SK-N-SH (cell line): ENCODE measurements around the gene KIF2A. TPM values are rescaled to one million over a fixed set of nuclear protein-coding genes. Genes with fewer than 3 reads are reported as not detected.

Source experiments
- CTCF ChIA-PET: fragments of 300-600, 350-600 bp; formaldehyde crosslinking; extraction: SDS; loops from one replicate; lab custom pipeline; 2021; lab: Yijun Ruan, JAX
- POLR2A ChIA-PET: fragments of 350-600 bp; sonication (Branson Sonifier 250); formaldehyde crosslinking; extraction: SDS; loops from one replicate; lab custom pipeline; 2020; ENCODE audit warnings: antibody characterized with exemption, inconsistent platforms; lab: Yijun Ruan, JAX
- DNase-seq: peaks from one replicate; pipeline ENCODE4 v3.0.0; 2012
- H2AFZ ChIP-seq: fragments of 200-600 bp; sonication (generic); 2 replicates; pipeline ENCODE4 v1.8.1; 2016; ENCODE audit warnings: antibody characterized with exemption, mild to moderate bottlenecking, low read depth
- H3F3A ChIP-seq: fragments of 200-600 bp; sonication (generic); replicated peaks from 2 replicates; pipeline ENCODE3; 2016; ENCODE audit warnings: antibody characterized with exemption, mild to moderate bottlenecking; ENCODE audit not compliant: insufficient read depth
- H3K27ac ChIP-seq, 2 experiments: fragments of 200-500 bp in 1 of 2; fragments of 200-600 bp in 1 of 2; sonication (Bioruptor generic) in 1 of 2; sonication (generic), shearing (Covaris generic) in 1 of 2; 2 replicates each; pipeline versions ENCODE4 v1.5.1 to v1.6.1; 2014 to 2016; ENCODE audit warnings: low read depth in 2 of 2, inconsistent platforms in 1 of 2, low read length in 1 of 2, mild to moderate bottlenecking in 1 of 2, mixed read lengths in 1 of 2
- H3K27me3 ChIP-seq: fragments of 200-600 bp; sonication (generic), shearing (Covaris generic); 2 replicates; pipeline ENCODE4 v1.6.1; 2016; ENCODE audit warnings: mixed run types; ENCODE audit not compliant: insufficient read depth
- H3K36me3 ChIP-seq, 2 experiments: fragments of 200-500 bp in 1 of 2; fragments of 200-600 bp in 1 of 2; sonication (Bioruptor generic) in 1 of 2; sonication (generic) in 1 of 2; replicated peaks in 1 of 2; 2 replicates each; pipeline versions ENCODE3 to v1.5.1; 2014 to 2016; ENCODE audit warnings: low read length in 1 of 2, mild to moderate bottlenecking in 1 of 2; ENCODE audit not compliant: insufficient read depth in 2 of 2, control insufficient read depth in 1 of 2
- H3K4me1 ChIP-seq, 2 experiments: fragments of 200-500 bp in 1 of 2; fragments of 200-600 bp in 1 of 2; sonication (Bioruptor generic) in 1 of 2; sonication (generic), shearing (Covaris generic) in 1 of 2; 2 replicates each; pipeline versions ENCODE4 v1.5.1 to v1.6.1; 2014 to 2016; ENCODE audit warnings: low read depth in 1 of 2, low read length in 1 of 2, mixed run types in 1 of 2; ENCODE audit not compliant: insufficient read depth in 2 of 2, control insufficient read depth in 1 of 2
- H3K4me2 ChIP-seq: fragments of 200-600 bp; sonication (generic), shearing (Covaris generic); 2 replicates; pipeline ENCODE4 v1.6.1; 2017; ENCODE audit warnings: mixed run types
- H3K4me3 ChIP-seq, 2 experiments: fragments of 200-500 bp in 1 of 2; fragments of 200-600 bp in 1 of 2; sonication (Bioruptor generic) in 1 of 2; sonication (generic), shearing (Covaris generic) in 1 of 2; 2 replicates each; pipeline versions ENCODE4 v1.5.1 to v1.8.1; 2014 to 2016; ENCODE audit warnings: low read depth in 2 of 2, inconsistent platforms in 1 of 2, low read length in 1 of 2, mild to moderate bottlenecking in 1 of 2, mixed read lengths in 1 of 2, moderate library complexity in 1 of 2
- H3K79me2 ChIP-seq: fragments of 200-600 bp; sonication (generic); 2 replicates; pipeline ENCODE4 v1.8.1; 2017; ENCODE audit warnings: mild to moderate bottlenecking; ENCODE audit not compliant: insufficient read depth
- H3K9ac ChIP-seq: fragments of 200-600 bp; sonication (generic); 2 replicates; pipeline ENCODE4 v1.6.1; 2017; ENCODE audit warnings: mixed run types
- H3K9me2 ChIP-seq: fragments of 200-600 bp; sonication (generic); 2 replicates; pipeline ENCODE4 v1.6.1; 2017; ENCODE audit warnings: mixed run types
- H3K9me3 ChIP-seq: fragments of 200-600 bp; sonication (generic); 2 replicates; pipeline ENCODE4 v1.6.1; 2017; ENCODE audit warnings: mixed run types, mild to moderate bottlenecking, moderate library complexity
- H4K20me1 ChIP-seq: fragments of 200-600 bp; sonication (generic); 2 replicates; pipeline ENCODE4 v1.6.1; 2017; ENCODE audit warnings: mild to moderate bottlenecking, mixed run types; ENCODE audit not compliant: insufficient read depth
- CHD2 ChIP-seq: fragments of 150-350 bp; IDR thresholded peaks from 2 replicates; pipeline ENCODE4 v1.6.1; 2018; ENCODE audit warnings: low read length; ENCODE audit not compliant: partially characterized antibody
- ELF1 ChIP-seq: IDR thresholded peaks from 2 replicates; pipeline ENCODE4 v1.4.0; 2012
- EP300 ChIP-seq, 2 experiments: IDR thresholded peaks; 2 replicates each; pipeline versions ENCODE4 v1.4.0 to v1.6.1; 2012; ENCODE audit warnings: borderline replicate concordance in 1 of 2, low read depth in 1 of 2, low read length in 1 of 2
- GABPA ChIP-seq: IDR thresholded peaks from 2 replicates; pipeline ENCODE4 v1.4.0; 2012; ENCODE audit warnings: low read depth, mild to moderate bottlenecking
- GATA2 ChIP-seq: sonication (generic); formaldehyde crosslinking; IDR thresholded peaks from 2 replicates; pipeline ENCODE4 v1.5.0; 2020; ENCODE audit warnings: mild to moderate bottlenecking, missing genetic modification reagents
- JUND ChIP-seq: IDR thresholded peaks from 2 replicates; pipeline ENCODE4 v1.4.0; 2012
- NFIC ChIP-seq: IDR thresholded peaks from 2 replicates; pipeline ENCODE4 v1.4.0; 2012; ENCODE audit warnings: borderline replicate concordance
- NRF1 ChIP-seq: IDR thresholded peaks from 2 replicates; pipeline ENCODE4 v1.6.1; 2012; ENCODE audit warnings: low read depth, mild to moderate bottlenecking, low read length
- RFX5 ChIP-seq: IDR thresholded peaks from 2 replicates; pipeline ENCODE4 v1.6.1; 2012; ENCODE audit warnings: mild to moderate bottlenecking, improper control_type of control experiment, low read length
- TAF1 ChIP-seq: IDR thresholded peaks from 2 replicates; pipeline ENCODE4 v1.6.1; 2012; ENCODE audit warnings: low read depth, mild to moderate bottlenecking, low read length, moderate library complexity, borderline replicate concordance
- TEAD4 ChIP-seq: IDR thresholded peaks from 2 replicates; pipeline ENCODE4 v1.4.0; 2012; ENCODE audit warnings: mild to moderate bottlenecking, borderline replicate concordance; ENCODE audit not compliant: insufficient read depth
- YY1 ChIP-seq: IDR thresholded peaks from 2 replicates; pipeline ENCODE4 v1.4.0; 2012; ENCODE audit warnings: low read depth, mild to moderate bottlenecking
- WGBS: methylation state at CpG from one replicate; pipeline ENCODE4 v1.1.6; 2017; ENCODE audit warnings: low lambda C conversion rate; 5-methylcytosine and 5-hydroxymethylcytosine counted together
- polyA plus RNA-seq, 3 experiments: library from polyadenylated mRNA; depleted of rRNA; stranded (reverse); fragments of >200 nt; gene quantifications; 2 replicates each; pipeline ENCODE4 v1.2.3, GENCODE V29; 2012
- TF ChIP-seq, protein P1 (sequence below): IDR thresholded peaks from 2 replicates; pipeline ENCODE4 v1.4.0; 2012; ENCODE audit warnings: low read depth, borderline replicate concordance
- TF ChIP-seq, protein P2 (sequence below): IDR thresholded peaks from 2 replicates; pipeline ENCODE4 v1.4.0; 2012; ENCODE audit warnings: low read depth, borderline replicate concordance
- TF ChIP-seq, protein P3 (sequence below): fragments of 150-350 bp; IDR thresholded peaks from 2 replicates; pipeline ENCODE4 v1.6.1; 2016; ENCODE audit warnings: mild to moderate bottlenecking, low read depth, low read length
- TF ChIP-seq, protein P4 (sequence below): fragments of 150-350 bp; IDR thresholded peaks from 2 replicates; pipeline ENCODE4 v1.6.1; 2017; ENCODE audit warnings: antibody characterized with exemption, low read length, low read depth, borderline replicate concordance

KIF2A gene
- polyA plus RNA-seq, 1 of the 3 experiments (the other 2 are of a cell fraction): 14.3 TPM

DNA sequence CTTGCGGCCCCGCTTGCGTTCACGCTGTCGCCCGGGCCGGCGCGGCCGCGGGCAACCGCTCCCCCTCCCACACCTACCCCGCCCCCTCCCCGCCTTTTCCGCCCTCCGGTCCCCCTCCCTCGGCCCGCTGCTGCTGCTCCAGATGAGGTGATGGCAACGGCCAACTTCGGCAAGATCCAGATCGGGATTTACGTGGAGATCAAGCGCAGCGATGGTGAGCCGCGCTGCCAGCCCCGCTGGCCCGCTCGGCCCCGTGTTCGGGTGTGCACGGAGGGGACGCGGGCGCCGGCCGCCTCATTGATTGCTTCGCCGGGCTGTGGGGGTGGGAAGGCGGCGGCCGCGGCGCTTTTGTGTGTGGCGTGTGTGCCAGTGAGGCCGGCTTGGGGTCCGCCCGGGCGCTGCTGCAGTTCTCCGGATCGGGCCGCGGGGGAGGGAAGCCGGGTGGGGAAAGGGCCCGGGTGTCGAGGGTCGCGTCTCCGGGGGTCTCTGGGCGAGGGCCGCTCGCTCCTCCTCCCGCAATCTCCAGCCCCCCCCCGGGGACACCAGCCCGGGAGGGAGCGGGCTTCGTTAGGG, 403 bp downstream of the KIF2A start:
- Histone ChIP-seq H3K9me3 (no peaks in the 10 kb centered on the region), H3K79me2 (peaks cover 52% of the 10 kb centered on the region), H3F3A (no peaks in the 10 kb centered on the region), H3K36me3 (peaks cover 2 to 3% of the 10 kb centered on the region in 2 experiments), H3K27me3 (no peaks in the 10 kb centered on the region), H3K9me2 (no peaks in the 10 kb centered on the region), H3K9ac (peak overlapping the region; percentile 90), H3K4me3 (peak overlapping the region; percentile 75 to 93), H4K20me1 (peaks cover 45% of the 10 kb centered on the region), H3K4me2 (peak overlapping the region; percentile 97), H3K27ac (peak overlapping the region; percentile 82 to 93), H3K4me1 (peaks cover 11 to 14% of the 10 kb centered on the region in 2 experiments; a peak in 3 of 4 replicates), H2AFZ (peak overlapping the region; percentile 90; the same call in 1 of the 2 replicates)
- CTCF ChIA-PET: interaction anchor here (1.1 to 1.4 kb wide), 3 partner anchors 19 to 1347 kb away, joined by 3 to 9 read pairs (median 4); partner anchors contain the start of gene DIMT1
- POLR2A ChIA-PET: interaction anchor here (1.0 to 1.2 kb wide), 2 partner anchors 97 to 99 kb away, joined by 3 to 6 read pairs; partner anchors contain the start of gene DIMT1
- WGBS: 1% methylated on average over 18 of the region's 67 CpGs
- TF ChIP-seq TAF1 (0 out of 2 replicates have a peak, but pooled peaks have one; percentile 28), YY1 (no peak), GABPA (no peak; the same call in 1 of the 2 replicates), RFX5 (no peak), NRF1 (no peak), JUND (no peak), NFIC (no peak), GATA2 (CRISPR knock-in tag) (no peak; the same call in 1 of the 2 replicates), EP300 (IDR thresholded peaks at IDR 0.05; ENCODE audit: borderline replicate concordance in 1 of 2, low read depth in 1 of 2, low read length in 1 of 2) (no peak), TEAD4 (0 out of 2 replicates have a peak, but pooled peaks have one; percentile 21), CHD2 (no peak), ELF1 (no peak)
- TF ChIP-seq, protein P1, sequence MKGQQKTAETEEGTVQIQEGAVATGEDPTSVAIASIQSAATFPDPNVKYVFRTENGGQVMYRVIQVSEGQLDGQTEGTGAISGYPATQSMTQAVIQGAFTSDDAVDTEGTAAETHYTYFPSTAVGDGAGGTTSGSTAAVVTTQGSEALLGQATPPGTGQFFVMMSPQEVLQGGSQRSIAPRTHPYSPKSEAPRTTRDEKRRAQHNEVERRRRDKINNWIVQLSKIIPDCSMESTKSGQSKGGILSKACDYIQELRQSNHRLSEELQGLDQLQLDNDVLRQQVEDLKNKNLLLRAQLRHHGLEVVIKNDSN: no peak
- TF ChIP-seq, protein P2, sequence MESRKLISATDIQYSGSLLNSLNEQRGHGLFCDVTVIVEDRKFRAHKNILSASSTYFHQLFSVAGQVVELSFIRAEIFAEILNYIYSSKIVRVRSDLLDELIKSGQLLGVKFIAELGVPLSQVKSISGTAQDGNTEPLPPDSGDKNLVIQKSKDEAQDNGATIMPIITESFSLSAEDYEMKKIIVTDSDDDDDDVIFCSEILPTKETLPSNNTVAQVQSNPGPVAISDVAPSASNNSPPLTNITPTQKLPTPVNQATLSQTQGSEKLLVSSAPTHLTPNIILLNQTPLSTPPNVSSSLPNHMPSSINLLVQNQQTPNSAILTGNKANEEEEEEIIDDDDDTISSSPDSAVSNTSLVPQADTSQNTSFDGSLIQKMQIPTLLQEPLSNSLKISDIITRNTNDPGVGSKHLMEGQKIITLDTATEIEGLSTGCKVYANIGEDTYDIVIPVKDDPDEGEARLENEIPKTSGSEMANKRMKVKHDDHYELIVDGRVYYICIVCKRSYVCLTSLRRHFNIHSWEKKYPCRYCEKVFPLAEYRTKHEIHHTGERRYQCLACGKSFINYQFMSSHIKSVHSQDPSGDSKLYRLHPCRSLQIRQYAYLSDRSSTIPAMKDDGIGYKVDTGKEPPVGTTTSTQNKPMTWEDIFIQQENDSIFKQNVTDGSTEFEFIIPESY: no peak
- TF ChIP-seq, protein P3, sequence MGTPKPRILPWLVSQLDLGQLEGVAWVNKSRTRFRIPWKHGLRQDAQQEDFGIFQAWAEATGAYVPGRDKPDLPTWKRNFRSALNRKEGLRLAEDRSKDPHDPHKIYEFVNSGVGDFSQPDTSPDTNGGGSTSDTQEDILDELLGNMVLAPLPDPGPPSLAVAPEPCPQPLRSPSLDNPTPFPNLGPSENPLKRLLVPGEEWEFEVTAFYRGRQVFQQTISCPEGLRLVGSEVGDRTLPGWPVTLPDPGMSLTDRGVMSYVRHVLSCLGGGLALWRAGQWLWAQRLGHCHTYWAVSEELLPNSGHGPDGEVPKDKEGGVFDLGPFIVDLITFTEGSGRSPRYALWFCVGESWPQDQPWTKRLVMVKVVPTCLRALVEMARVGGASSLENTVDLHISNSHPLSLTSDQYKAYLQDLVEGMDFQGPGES: no peak
- TF ChIP-seq, protein P4, sequence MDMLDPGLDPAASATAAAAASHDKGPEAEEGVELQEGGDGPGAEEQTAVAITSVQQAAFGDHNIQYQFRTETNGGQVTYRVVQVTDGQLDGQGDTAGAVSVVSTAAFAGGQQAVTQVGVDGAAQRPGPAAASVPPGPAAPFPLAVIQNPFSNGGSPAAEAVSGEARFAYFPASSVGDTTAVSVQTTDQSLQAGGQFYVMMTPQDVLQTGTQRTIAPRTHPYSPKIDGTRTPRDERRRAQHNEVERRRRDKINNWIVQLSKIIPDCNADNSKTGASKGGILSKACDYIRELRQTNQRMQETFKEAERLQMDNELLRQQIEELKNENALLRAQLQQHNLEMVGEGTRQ: no peak
- DNase-seq: no peak
